Measurements from ENCODE around the gene PAGR1. TPM values are rescaled to one million over a fixed set of nuclear protein-coding genes. Genes with fewer than 3 reads are reported as not detected.
A peak's percentile ranks its signal among the peaks of the same experiment; 100 is the strongest.

PAGR1 gene
- total and polyA plus RNA-seq, 9 of the 15 experiments (the other 6 are each of a cell fraction or from before 2014, with no cell fraction given) = 1.4 to 58.2 (median 16.8) TPM

- TF ChIP-seq NRF1 (conservative IDR thresholded peaks at IDR 0.05 in 1 of 2, IDR thresholded peaks at IDR 0.05 in 1 of 2) (peak; percentile 95), KDM1A (IDR thresholded peaks at IDR 0.05) (peak in 1 of 2 experiments; percentile 17; a peak in 1 of 4 replicates), NEUROD1 (IDR thresholded peaks at IDR 0.05; ENCODE audit: borderline replicate concordance, low read depth, low read length, partially characterized antibody) (peak; percentile 92), ZNF12 (CRISPR knock-in tag; IDR thresholded peaks at IDR 0.05) (no peak), NCOA2 (IDR thresholded peaks at IDR 0.05; ENCODE audit: partially characterized antibody in 2 of 2) (no peak), SRF (CRISPR knock-in tag; IDR thresholded peaks at IDR 0.05) (peak in 1 of 2 experiments; percentile 35; a peak in 1 of 4 replicates), ATF1 (CRISPR knock-in tag; IDR thresholded peaks at IDR 0.05) (no peak), ATF1 (tag; IDR thresholded peaks at IDR 0.05) (peak; percentile 80), FOXP1 (CRISPR knock-in tag; IDR thresholded peaks at IDR 0.05) (peak; percentile 87), ZNF57 (CRISPR knock-in tag; IDR thresholded peaks at IDR 0.05) (peak; percentile 51; the same call in 1 of the 2 replicates), WHSC1 (IDR thresholded peaks at IDR 0.05; ENCODE audit: low read length) (no peak), ZBTB17 (CRISPR knock-in tag; IDR thresholded peaks at IDR 0.05) (peak; percentile 82), ZNF436 (CRISPR knock-in tag; IDR thresholded peaks at IDR 0.05) (no peak), ZNF507 (tag; conservative IDR thresholded peaks at IDR 0.05) (no peak), RBM22 (IDR thresholded peaks at IDR 0.05; ENCODE audit: low read depth, low read length, poor library complexity, severe bottlenecking) (peak; percentile 36), ZNF124 (CRISPR knock-in tag; IDR thresholded peaks at IDR 0.05) (no peak), ZNF655 (CRISPR knock-in tag; IDR thresholded peaks at IDR 0.05) (no peak), MEF2D (tag; conservative IDR thresholded peaks at IDR 0.05; ENCODE audit: low read depth) (no peak), ARID4B (CRISPR knock-in tag; IDR thresholded peaks at IDR 0.05) (peak; percentile 74; the same call in 1 of the 2 replicates), MBD2 (IDR thresholded peaks at IDR 0.05; ENCODE audit: borderline replicate concordance, low read depth) (peak; percentile 81)
Measured at GRCh38 chr16:29805232-29806098, 10.5 kb upstream of the PAGR1 start (continued).

Data from K562 (cell line).